Stomach smooth muscle (tissue), 2 donors: ENCODE data around the gene CDK6.

Source experiments
- H3K27ac ChIP-seq: one replicate; pipeline ENCODE4 v1.7.0; 2013; ENCODE audit warnings: mild to moderate bottlenecking, low read length, inconsistent platforms
- H3K27me3 ChIP-seq, 2 donors: one replicate each; pipeline ENCODE4 v1.7.0; 2013; ENCODE audit warnings: low read length in 2 of 2; ENCODE audit not compliant: insufficient read depth in 2 of 2, control insufficient read depth in 1 of 2
- H3K36me3 ChIP-seq, 2 donors: one replicate each; pipeline ENCODE4 v1.7.0; 2013; ENCODE audit warnings: low read length in 2 of 2; ENCODE audit not compliant: control insufficient read depth in 2 of 2, insufficient read depth in 2 of 2
- H3K4me1 ChIP-seq: one replicate; pipeline ENCODE4 v1.7.0; 2013; ENCODE audit warnings: low read length; ENCODE audit not compliant: control insufficient read depth, insufficient read depth
- H3K4me3 ChIP-seq, 2 donors: one replicate each; pipeline ENCODE4 v1.7.0; 2013; ENCODE audit warnings: low read length in 2 of 2
- H3K9ac ChIP-seq, 2 donors: one replicate each; pipeline ENCODE4 v1.7.0; 2013; ENCODE audit warnings: low read length in 2 of 2, mild to moderate bottlenecking in 1 of 2
- H3K9me3 ChIP-seq, 2 donors: one replicate each; pipeline ENCODE4 v1.7.0; 2013; ENCODE audit warnings: low read length in 2 of 2; ENCODE audit not compliant: control insufficient read depth in 2 of 2
- donor health status: healthy.
- donor health status: Pancreatic carcinoma.

Gene CDK6

DNA sequence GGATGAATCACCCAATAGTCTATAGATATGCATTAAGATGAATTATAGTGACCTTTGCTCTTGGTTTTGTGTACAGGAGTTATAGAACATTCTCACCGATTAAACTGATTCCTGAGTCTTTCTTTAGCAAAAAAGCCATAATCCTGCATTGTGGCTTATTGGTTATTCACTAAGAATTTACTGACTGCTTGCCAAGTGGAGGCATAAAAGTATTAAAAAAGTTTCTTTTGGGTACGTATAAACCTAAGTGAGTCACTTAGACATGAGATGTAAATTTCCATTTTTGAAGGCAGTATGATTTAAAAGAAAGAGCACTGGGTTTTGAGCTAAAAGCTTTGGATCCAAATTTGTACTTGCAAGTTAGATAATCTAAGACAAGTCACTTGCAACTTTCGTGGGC lies 100.7 kb downstream of the CDK6 start:
- Histone ChIP-seq H3K27ac (no peak overlapping the region), H3K36me3 (no peaks in the 10 kb centered on the region), H3K9me3 (no peaks in the 10 kb centered on the region), H3K9ac (no peak overlapping the region), H3K4me3 (no peak overlapping the region), H3K4me1 (no peaks in the 10 kb centered on the region), H3K27me3 (no peaks in the 10 kb centered on the region)

DNA sequence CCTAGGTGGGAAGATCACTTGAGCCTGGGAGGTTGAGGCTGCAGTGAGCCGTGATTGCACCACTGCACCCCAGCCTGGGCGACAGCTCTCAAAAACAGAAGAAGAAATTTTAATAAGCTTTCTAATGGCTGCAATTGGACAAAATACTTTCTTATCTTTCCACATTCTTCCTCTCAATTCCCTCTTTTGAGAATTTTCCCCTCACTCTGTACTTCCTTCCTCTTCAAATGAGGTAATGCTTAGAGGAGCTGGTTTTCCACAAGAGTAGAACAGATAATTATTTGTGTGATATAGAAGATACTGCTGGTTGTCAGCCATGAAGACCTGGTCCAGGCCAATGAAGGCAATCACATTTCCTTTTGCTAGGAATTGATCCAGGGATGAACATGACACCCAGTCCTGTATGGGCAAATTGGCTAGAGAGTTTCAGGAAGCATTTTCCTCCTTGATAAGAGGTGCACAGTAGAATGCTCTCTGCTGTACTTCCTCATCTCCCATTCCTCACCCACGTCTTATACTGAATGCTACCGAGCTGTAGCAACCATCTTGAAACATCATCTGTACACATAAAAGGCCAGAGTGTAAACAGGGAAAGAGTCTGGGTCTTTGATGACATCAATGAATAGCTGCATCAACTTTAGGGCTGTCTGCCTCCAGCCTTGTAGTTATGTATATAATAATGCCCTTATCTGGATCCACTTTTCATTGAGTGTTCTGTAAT lies 103.9 kb downstream of the CDK6 start:
- no peaks in the 10 kb centered on the region for H3K9me3 ChIP-seq
- H3K27me3 ChIP-seq = no peaks in the 10 kb centered on the region

DNA sequence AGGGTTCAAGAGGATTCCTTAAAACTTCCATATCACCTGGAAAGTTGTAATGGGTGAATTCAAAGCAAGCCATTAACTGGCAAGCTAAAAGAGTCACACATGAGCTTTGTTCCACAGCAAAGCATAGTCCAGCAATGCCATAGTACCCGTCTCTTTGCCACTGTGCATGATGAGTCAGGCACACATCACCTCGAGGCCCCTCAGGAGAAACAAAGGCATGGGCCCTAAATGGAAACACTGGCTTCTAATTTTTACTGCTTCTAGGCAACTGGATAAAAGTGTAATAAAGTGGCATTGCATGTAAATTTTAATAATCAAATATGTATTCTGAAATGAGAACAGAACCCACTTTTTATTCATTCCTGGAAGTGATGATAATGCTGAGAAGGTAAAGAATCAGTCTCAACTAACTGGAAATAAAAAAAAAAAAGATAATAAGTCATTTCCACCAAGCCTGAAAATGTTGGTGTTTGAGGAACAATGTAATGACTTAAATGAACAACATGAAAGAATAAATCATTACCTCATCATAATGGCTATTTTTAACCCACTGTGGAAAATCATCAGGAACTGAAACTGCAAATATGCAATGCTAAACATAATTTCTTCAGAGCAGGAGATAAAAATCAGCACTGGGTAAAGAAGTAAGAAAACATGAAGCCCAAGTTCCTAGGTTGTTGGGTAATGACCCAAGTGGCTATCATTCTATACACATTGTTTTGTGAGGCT lies 104.9 kb downstream of the CDK6 start:
- H3K9ac ChIP-seq = no peak overlapping the region
- H3K27me3 ChIP-seq = no peaks in the 10 kb centered on the region
- H3K27ac ChIP-seq = no peak overlapping the region
- H3K36me3 ChIP-seq = no peaks in the 10 kb centered on the region
- no peaks in the 10 kb centered on the region for H3K4me1 ChIP-seq
- no peaks in the 10 kb centered on the region for H3K9me3 ChIP-seq
- H3K4me3 ChIP-seq = no peak overlapping the region

More for the DNA sequence above, 103.9 kb downstream of the CDK6 start:
- Histone ChIP-seq H3K4me3 (no peak overlapping the region), H3K9ac (no peak overlapping the region), H3K27ac (no peak overlapping the region), H3K4me1 (no peaks in the 10 kb centered on the region), H3K36me3 (no peaks in the 10 kb centered on the region)

DNA sequence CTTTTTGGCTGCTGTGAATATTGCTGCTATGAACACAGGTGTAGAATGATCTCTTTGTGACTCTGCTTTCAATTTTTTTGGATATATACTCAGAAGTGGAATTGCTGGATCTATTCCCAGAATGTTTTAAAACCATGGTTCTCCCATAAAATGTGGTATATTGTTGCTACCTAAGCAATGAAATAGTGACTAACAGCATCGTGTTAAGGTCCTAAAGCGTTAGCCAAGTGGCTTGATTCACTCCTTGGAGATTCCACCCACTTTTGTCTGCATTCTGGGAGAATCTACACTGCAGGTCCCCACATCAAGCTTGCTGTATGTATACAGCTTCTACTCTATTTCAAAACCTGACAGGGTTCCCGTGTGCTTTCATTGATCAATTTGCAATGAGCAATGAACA lies 105.6 kb downstream of the CDK6 start:
- Histone ChIP-seq H3K9me3 (no peaks in the 10 kb centered on the region), H3K36me3 (no peaks in the 10 kb centered on the region), H3K4me3 (no peak overlapping the region), H3K27me3 (no peaks in the 10 kb centered on the region), H3K4me1 (no peaks in the 10 kb centered on the region), H3K27ac (no peak overlapping the region), H3K9ac (no peak overlapping the region)

DNA sequence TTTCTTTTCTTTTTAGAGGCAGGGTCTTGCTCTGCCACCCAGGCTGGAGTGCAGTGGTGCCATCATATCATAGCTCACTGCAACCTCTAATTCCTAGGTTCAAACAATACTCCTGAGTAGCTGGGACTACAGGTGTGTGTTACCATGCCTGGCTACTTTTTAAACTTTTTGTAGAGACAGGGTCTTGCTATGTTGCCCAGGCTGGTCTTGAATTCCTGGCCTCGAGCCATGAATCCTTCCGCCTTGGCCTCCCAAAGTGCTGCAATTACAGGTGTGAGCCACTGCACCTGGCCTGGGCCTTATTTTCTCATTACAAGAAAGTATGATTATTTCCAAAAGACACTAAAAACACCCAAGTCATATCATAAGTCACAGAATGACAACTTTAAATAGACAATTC lies 106.6 kb downstream of the CDK6 start:
- Histone ChIP-seq H3K9me3 (no peaks in the 10 kb centered on the region), H3K36me3 (no peaks in the 10 kb centered on the region), H3K4me1 (no peaks in the 10 kb centered on the region), H3K27ac (no peak overlapping the region), H3K27me3 (no peaks in the 10 kb centered on the region), H3K4me3 (no peak overlapping the region), H3K9ac (no peak overlapping the region)

DNA sequence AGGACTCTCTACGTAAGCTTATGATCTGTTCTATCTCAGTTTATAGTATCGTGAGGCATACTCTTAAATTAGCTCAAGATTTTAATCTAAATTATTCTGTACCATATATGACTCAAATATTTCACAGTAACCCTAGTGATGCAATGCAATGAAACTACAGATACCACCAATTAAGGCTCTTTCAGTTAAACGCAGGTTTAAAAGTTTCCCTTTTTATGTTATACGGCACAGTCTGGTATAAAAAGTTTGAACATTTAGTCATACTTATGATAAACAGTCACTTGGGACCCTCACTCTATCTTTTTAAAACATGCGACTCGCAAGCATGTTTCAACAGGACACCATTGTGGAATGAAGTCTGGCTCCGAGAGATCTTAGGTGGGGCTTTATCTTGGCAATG lies 107.2 kb downstream of the CDK6 start:
- no peaks in the 10 kb centered on the region for H3K9me3 ChIP-seq
- H3K36me3 ChIP-seq = no peaks in the 10 kb centered on the region
- H3K27ac ChIP-seq = no peak overlapping the region
- no peak overlapping the region for H3K4me3 ChIP-seq
- no peaks in the 10 kb centered on the region for H3K4me1 ChIP-seq
- H3K27me3 ChIP-seq = no peaks in the 10 kb centered on the region
- no peak overlapping the region for H3K9ac ChIP-seq

DNA sequence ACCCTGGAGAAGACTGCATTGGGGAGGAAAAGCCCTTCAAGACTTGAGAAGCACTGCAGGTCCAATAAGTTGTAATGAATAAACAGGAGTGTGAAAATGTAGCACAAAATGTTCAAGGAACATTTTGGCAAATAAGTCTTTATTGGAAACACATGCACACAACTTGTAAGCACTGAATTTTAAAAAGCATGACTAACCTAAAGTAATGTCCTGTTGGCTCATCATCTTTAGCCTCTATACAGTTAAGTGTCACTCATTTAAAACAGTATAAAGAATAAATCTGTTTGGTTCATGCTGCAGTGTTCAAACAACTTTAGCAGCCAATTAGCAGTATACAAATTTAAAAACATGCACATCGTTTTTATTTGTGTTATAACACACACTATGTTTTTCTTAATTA lies 108.6 kb downstream of the CDK6 start:
- no peaks in the 10 kb centered on the region for H3K4me1 ChIP-seq
- H3K4me3 ChIP-seq = no peak overlapping the region
- no peak overlapping the region for H3K9ac ChIP-seq
- H3K27me3 ChIP-seq = no peaks in the 10 kb centered on the region
- no peaks in the 10 kb centered on the region for H3K36me3 ChIP-seq
- no peak overlapping the region for H3K27ac ChIP-seq
- no peaks in the 10 kb centered on the region for H3K9me3 ChIP-seq

DNA sequence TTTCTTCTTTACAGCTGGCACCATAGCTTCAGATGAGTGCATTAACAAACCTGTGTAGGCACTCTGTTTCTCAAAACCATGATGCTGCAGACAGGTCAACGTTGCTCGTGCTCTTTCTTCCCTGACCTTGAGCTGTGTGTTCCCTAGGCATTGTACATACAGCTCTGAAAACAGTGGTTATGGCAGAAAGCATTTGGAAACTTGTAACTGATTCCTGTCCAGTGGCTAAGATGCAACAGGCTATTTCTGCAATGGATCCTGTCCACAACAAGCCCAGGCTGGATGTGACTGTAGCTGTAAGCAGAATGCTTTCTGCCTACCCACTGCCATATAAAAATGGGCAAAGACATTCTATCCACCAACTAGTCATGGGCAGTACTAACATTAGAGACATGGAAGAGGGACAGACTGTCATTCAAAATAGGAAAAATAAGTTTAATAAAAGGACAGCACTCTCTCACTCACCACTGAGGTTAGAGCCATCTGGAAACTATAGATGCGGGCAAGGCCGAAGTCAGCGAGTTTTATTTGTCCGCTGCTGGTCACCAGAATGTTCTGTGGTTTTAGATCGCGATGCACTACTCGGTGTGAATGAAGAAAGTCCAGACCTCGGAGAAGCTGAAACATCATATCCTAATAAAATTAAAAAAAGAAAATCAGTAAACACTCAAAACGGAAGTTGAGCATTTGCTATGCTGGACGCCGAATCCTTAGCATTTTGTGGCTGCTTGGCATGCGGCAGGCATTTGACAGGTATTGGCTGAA lies 111.0 kb downstream of the CDK6 start:
- H3K27me3 ChIP-seq = no peaks in the 10 kb centered on the region
- no peak overlapping the region for H3K27ac ChIP-seq
- no peaks in the 10 kb centered on the region for H3K9me3 ChIP-seq
- no peak overlapping the region for H3K9ac ChIP-seq
- H3K36me3 ChIP-seq = no peaks in the 10 kb centered on the region
- no peak overlapping the region for H3K4me3 ChIP-seq
- H3K4me1 ChIP-seq = no peaks in the 10 kb centered on the region

DNA sequence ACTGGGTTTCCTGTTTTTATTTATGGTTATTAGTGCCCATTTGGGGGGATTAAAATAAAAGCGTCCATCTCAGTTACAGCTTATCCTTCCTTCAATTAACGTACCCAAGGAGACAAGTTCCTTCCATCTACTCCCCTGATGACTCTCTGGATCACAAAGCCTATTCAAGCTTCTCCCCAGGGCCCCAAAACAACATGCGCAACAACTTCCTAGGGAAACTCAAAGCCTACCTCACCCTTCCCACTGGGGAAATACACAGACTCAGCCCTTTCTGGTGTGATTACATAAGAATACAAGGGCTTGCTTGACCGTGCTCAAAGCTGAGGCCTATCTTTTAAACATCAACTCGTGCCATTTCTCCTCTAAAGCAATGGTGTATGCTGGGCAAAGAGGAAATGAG lies 112.4 kb downstream of the CDK6 start:
- H3K27me3 ChIP-seq = no peaks in the 10 kb centered on the region
- H3K4me1 ChIP-seq = peaks cover 2% of the 10 kb centered on the region
- H3K9ac ChIP-seq = no peak overlapping the region
- no peaks in the 10 kb centered on the region for H3K36me3 ChIP-seq
- no peaks in the 10 kb centered on the region for H3K9me3 ChIP-seq
- no peak overlapping the region for H3K4me3 ChIP-seq
- no peak overlapping the region for H3K27ac ChIP-seq

DNA sequence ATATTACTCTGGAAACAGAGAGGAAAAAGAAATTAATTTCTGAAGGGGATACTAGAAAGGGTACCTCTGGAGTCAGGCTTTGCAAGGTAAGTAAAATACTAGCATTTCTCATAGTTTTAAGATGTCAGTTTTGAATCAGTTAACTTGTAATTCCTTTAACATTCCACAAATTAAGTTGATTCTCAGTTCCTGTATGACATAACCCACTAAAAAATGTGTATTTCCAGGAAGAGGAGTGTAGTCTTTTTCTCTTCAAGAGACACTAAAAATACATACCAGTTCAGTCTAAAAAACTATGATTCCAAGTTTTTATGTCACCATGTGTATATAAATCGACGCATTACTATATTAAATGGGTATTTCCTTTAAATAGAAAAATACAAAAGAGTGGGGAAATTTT lies 113.2 kb downstream of the CDK6 start:
- H3K9me3 ChIP-seq = no peaks in the 10 kb centered on the region
- H3K4me1 ChIP-seq = peaks cover 7% of the 10 kb centered on the region
- H3K27ac ChIP-seq = no peak overlapping the region
- no peak overlapping the region for H3K9ac ChIP-seq
- H3K4me3 ChIP-seq = no peak overlapping the region
- no peaks in the 10 kb centered on the region for H3K27me3 ChIP-seq
- H3K36me3 ChIP-seq = no peaks in the 10 kb centered on the region
